Anterior cingulate cortex (tissue), 58 donors: Measurements from ENCODE around the gene DRG2.
A peak's percentile ranks its signal among the peaks of the same experiment; 100 is the strongest.

Experiments used
- DNase-seq, 58 donors: peaks; one replicate each; lab custom pipeline; 2025; lab: John Stamatoyannopoulos, UW

The DRG2 gene

DNA sequence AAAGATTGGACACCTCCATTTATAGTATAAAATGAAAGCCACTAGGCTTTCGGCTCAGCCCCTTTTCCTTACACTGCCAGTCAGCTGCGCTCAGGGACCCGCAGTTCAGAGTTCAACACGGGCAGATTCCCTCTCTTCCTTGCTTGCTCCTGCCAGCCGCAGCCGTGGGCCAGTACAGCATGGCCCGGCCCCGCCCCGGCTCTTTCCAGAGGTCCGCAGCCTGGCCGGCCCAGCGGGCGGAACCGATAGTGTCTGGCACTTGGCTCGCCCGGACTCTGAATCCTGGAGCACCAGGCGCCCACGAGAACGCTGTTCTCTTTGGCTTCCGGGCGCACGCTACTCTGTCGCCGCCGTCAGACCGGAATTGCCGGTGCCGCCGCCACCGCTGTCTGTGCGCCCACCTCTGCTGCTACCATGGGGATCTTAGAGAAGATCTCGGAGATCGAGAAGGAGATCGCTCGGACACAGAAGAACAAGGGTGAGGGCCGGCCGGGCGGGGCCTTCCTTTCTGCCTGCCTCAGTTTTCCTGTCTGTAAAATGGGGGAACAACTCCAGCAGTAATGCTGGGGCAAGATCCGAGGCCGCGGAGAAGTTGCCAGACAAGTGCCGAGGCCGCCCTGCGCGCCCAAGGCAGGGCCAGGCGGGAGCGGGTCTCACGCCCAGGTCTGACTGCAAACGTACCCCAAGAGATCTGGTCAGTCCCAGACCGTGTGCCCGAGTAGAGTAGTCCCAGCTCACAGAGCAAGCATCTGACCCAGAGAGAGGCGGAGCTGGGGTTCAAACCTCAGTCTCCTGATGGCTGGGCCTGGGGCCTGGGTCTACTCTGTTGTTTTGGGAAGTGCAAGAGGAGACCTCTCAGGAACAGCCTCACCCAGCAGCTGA, at the start of gene DRG2:
TSS of gene DRG2 (plus strand) at position 339 of the 882 bp plus-strand sequence. CDS start at position 415, 76 bp downstream.
- peak; percentile 35 to 94 (median 82) for DNase-seq

- DNase-seq, result no peak
Measured at GRCh38 chr17:18038149-18038850, 49.4 kb upstream of the DRG2 start.

GRCh38 chr17:18038861-18039534, 48.8 kb upstream of the DRG2 start, which contains the start of the genes ATPAF2 and GID4:
TSS of gene ATPAF2 (minus strand) at chr17:18039168. CDS start at chr17:18039013, 155 bp downstream.
TSS of gene GID4 (plus strand) at chr17:18039408. CDS start at chr17:18039465, 57 bp downstream.
- DNase-seq, result peak; percentile 64 to 100 (median 99)

- DNase-seq, result peak in 3 of 58 donors; percentile 24 to 86 (median 39)
Measured at GRCh38 chr17:18039535-18040260, 48.0 kb upstream of the DRG2 start.

DNA sequence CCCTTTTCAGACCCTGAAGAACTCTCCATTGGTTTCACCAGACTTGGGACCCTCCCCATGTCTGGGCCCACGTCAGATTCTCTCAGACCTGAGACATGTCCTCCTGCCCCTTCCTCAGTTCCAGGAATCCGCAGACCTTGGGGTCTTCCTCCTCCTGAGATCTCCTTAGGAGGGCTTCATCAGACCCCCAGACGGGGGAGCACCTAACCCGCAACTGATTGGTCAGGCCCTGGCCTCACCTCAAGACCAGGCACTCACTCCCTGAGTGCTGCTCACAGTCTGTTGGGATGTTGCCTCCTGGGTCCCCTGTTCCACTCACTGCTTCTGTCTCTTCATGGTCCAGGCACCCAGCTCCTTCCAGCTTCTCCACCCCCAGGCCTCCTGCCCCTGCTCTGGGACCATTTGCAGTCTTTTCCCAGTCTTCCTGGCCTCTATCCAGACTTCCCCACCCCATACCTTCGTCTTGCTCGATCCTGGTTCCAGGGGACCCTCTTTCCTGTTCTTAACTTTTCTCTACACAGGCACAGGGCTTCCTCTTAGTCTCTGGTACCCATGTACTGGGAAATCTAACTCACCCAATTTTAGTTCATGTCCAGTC, 47.4 kb upstream of the DRG2 start:
- no peak for DNase-seq

DNA sequence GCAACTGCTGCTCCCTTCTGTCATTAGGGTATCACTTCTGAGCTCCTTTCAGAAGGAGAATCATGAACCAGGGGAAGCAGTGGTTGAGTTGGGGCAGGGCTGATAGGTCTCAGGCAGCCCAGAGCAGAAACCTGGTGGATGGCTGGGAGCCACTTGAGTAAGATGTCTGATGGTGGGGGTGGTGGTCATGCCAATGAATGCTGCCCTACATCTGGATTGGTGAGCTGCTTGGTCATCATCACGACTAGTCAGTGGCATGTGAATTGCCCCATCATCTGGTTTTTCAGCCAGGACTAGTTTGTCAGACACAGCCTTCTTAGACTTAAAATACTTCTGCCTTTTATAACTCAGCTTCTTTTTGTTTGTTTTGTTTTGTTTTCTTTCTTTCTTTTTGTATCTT, 46.0 kb upstream of the DRG2 start:
- DNase-seq, result no peak

GRCh38 chr17:18042983-18043382, 44.8 kb upstream of the DRG2 start:
- no peak for DNase-seq

- peak in 1 of 58 donors; percentile 17 for DNase-seq
Measured at GRCh38 chr17:18043491-18043890, 44.3 kb upstream of the DRG2 start.

- DNase-seq, result no peak
Measured at GRCh38 chr17:18044609-18045008, 43.1 kb upstream of the DRG2 start.

DNA sequence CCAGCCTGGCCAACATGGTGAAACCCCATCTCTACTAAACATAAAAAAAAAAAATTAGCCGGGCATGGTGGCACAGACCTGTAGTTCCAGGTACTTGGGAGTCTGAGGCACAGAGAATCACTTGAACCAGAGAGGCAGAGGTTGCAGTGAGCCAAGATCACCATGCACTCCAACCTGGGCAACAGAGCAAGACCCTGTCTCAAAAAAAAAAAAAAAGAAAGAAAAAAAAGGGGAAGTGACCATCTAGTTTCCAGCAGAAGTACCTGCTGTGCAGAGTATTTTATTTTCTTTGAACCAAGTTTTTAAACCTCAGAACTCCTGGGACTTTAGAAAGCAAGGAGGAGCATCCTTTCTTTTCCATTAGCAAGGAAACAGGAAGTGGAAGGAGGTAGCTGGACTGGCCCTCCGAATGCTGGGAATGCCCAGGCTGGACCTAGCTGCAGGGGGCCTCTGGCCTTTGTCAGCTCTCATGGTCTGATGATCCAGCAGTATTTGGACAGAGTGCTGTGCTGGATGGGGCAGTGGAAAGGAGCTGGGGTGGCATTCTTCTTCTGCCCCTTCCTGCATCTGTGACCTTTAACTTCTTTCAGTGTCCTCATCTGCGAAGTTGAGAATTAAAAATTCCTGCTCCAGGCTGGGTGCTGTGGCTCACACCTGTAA, 41.9 kb upstream of the DRG2 start:
- no peak for DNase-seq

GRCh38 chr17:18055597-18055996, 32.2 kb upstream of the DRG2 start:
- no peak for DNase-seq

- DNase-seq, result no peak
Measured at GRCh38 chr17:18056214-18056613, 31.5 kb upstream of the DRG2 start.

- DNase-seq, result no peak
Measured at GRCh38 chr17:18059283-18059682, 28.5 kb upstream of the DRG2 start.

DNA sequence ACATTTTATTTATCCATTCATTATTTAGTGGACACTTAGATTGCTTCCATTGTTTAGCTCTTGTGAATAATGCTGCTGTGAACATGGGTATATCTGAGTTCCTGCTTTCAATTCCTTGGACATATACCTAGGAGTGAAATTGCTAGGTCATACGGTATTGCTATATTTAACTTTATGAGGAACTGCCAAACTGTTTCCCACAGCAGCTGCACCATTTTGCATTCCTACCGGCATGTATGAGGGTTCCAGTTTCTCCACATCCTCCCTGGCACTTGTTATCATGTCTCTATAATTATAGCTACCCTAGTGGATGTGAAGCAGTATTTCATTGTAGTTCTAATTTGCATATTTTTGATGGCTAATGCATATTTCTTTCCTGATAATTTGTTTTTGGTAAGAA, 23.7 kb upstream of the DRG2 start:
- DNase-seq, result no peak

GRCh38 chr17:18065546-18065945, 22.2 kb upstream of the DRG2 start:
- DNase-seq, result no peak

DNA sequence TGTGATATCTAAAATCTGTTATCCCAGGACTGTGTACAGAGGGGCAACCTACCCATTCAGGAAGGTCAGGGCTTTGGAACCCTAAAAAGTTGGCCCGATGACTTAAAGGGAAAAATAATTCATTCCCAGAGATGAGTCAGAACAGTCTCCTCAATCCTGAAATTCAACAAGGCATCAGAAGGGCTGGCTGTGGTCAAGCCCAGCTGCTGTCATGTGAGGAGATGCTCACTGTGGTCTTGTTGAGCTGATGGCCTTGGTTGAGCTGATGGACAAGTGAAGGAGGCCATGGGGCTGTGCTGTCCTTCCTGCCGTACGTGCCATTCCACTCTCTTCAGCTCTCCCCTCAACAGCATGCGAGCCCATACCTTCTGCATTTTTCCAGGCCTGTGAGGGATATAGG, 20.9 kb upstream of the DRG2 start:
- DNase-seq, result no peak

GRCh38 chr17:18069101-18069500, 18.6 kb upstream of the DRG2 start:
- DNase-seq, result no peak

DNA sequence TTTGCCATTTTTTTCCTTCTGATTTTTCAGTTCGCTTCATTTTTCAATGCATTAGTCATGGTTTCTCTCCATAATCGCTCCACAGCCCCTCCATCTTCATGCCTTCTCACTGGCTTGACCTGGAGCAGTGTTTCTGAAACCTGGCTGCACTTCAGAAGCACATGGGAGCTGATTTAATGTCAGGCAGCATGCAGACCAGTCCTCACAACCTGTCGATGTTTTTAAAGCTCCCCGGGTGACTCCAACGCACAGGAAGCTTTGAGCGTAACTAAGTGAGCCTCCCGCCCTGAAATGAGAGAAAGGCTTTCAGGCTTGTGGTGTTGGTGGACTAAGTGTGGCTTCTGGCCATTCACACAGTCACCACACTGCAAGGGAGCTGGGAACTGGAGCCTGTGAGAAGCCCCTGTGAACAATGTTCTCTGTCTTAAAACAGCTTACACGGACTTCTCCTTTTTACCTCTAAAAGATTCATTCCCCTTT, 16.8 kb upstream of the DRG2 start:
- DNase-seq, result peak in 2 of 58 donors; percentile 2 to 4

DNA sequence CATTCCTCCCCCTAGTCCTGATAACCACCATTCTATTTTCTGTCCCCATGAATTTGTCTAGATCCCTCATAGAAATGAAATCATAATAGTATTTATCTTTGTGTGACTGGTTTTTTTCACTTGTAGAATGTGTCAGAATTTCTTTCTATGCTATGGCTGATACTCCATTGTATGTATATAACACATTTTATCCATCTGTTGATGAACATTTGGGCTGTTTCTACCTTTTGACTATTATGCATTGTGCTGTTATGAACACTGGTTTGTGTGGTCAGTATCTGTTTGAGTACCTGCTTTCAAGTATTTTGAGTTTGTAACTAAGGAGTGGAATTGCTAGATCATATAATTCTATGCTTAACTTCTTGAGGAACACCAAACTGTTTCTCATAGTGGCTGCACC, 16.0 kb upstream of the DRG2 start:
- no peak for DNase-seq
